HG02588 (cell line): ENCODE measurements around the gene TRIM6.
"Not testable (repeated sequence)": the region's sequence is repeated elsewhere in the genome, so short reads cannot be mapped to it uniquely, and the experiment has no call there.

Experiments used
- ATAC-seq: cut with Tn5 transposase; IDR thresholded peaks from one replicate; pipeline ENCODE4 v1.9.1; 2021; ENCODE audit warnings: mild to moderate bottlenecking, moderate library complexity; ENCODE audit not compliant: unreplicated experiment

Gene TRIM6

DNA sequence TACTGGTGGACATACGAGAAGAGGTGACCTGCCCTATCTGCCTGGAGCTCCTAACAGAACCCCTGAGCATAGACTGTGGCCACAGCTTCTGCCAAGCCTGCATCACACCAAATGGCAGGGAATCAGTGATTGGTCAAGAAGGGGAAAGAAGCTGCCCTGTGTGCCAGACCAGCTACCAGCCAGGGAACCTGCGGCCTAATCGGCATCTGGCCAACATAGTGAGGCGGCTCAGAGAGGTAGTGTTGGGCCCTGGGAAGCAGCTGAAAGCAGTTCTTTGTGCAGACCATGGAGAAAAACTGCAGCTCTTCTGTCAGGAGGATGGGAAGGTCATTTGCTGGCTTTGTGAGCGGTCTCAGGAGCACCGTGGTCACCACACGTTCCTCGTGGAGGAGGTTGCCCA, 6.9 kb downstream of the TRIM6 start:
- no peak for ATAC-seq

DNA sequence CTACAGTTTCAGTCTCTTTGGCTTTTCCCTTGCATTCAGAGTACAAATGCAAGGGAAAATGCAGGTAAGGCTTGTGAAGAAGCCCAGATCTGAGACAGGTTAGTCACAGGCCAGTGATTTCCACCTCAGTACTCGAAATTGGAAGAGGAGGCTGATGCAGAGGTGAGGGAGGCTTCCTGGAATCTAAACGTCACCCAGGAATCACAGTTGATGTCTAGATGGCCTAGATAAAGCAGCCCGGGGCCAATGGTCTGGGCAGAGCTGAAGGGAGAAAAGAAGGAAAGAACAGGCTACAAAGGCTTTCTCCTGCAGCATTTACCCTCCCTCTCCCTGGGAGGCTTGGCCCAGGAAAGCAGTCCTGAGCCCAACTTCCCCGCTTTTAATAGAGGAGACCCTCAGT, 8.5 kb downstream of the TRIM6 start:
- no peak for ATAC-seq

DNA sequence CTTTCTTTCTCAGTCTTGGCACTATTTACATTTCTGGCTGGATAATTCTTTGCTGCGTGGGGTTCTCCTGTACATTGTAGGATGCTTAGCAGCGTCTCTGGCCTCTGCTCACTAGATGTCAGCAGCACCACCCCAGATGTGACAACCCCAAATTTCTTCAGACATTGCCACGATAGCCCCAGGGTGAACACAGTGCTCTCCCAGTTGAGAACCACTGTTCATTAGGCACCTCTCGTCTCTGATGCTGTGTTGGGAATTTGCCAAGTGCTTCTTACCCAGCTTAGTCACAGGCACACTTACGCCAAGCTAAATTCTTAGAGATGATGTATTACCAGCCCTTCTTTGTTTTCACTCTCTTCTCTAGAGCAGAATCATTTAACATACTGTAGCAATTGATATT, 9.4 kb downstream of the TRIM6 start:
- ATAC-seq: no peak

DNA sequence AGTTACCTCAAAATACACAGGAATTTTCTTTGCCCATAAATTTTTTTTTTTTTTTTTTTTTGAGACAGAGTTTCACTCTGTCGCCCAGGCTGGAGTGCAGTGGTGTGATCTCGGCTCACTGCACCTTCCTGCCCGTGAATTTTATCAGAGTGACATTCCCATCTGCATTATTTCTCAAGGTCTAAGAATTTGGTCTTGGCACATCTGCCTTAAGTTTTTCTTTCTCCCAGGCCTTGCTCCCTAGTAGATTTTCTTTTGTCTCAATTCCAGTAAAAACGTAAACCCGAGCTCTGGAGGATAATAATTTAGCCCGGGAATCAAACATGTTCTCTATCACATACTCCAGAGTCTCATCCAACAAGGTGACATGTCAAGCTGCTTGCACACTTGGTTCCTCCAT, 12.4 kb downstream of the TRIM6 start:
- ATAC-seq: no peak

GRCh38 chr11:5610446-5610845, 14.0 kb downstream of the TRIM6 start:
- ATAC-seq: no peak

DNA sequence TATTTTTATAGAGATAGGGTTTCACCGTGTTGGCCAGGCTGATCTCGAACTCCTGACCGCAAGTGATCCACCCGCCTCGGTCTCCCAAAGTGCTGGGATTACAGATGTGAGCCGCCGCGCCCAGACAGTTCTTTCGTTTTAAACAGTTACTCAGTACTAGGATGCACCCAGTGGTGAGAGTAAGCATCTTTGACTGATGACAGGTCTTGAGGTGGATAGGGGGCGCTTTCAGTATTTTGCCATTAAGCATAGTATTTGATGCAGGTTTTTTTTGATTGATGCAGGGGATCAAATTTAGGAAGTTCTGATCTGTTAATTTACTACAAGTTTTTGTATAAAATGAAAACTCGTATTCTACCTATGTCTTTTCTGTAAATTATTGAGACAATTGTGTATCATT, 15.2 kb downstream of the TRIM6 start:
- ATAC-seq: no peak

- ATAC-seq: no peak
These were observed 22.4 kb downstream of the TRIM6 start for GRCh38 chr11:5618807-5619206.

GRCh38 chr11:5620651-5621521, 24.4 kb downstream of the TRIM6 start:
- ATAC-seq: no peak

- no peak for ATAC-seq
These were observed 25.1 kb downstream of the TRIM6 start for GRCh38 chr11:5621580-5621979.

- ATAC-seq: no peak
These were observed 26.4 kb downstream of the TRIM6 start for GRCh38 chr11:5622802-5623201.

GRCh38 chr11:5624489-5625279, 28.2 kb downstream of the TRIM6 start, which contains the start of gene TRIM34:
TSS of gene TRIM34 (plus strand) at chr11:5625001. CDS start at chr11:5632332, 7,331 bp downstream.
- ATAC-seq: peak; percentile 98

GRCh38 chr11:5625281-5625680, 28.8 kb downstream of the TRIM6 start:
- ATAC-seq: no peak

- ATAC-seq: no peak
These were observed 29.8 kb downstream of the TRIM6 start for GRCh38 chr11:5626196-5626595.

GRCh38 chr11:5631417-5631816, 35.0 kb downstream of the TRIM6 start:
- no peak for ATAC-seq

DNA sequence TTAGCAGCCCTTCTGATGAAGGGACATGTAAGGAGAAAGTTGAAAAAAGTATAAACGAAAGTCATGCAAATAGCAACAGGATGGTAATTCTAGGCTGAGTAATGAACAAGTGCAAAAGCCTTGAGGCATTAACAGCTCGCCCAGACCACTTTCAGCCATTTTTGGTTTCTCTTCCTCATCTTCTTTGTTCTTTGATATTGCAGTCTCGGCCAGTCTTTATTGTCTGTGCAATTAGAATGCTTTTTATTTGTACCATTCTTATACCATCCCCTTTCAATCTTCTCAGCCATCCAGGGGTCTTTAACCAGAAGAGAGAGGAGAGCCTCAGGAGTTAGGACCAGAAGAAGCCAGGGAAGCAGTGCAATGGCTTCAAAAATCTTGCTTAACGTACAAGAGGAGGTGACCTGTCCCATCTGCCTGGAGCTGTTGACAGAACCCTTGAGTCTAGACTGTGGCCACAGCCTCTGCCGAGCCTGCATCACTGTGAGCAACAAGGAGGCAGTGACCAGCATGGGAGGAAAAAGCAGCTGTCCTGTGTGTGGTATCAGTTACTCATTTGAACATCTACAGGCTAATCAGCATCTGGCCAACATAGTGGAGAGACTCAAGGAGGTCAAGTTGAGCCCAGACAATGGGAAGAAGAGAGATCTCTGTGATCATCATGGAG, 35.7 kb downstream of the TRIM6 start:
- ATAC-seq: peak; percentile 97

DNA sequence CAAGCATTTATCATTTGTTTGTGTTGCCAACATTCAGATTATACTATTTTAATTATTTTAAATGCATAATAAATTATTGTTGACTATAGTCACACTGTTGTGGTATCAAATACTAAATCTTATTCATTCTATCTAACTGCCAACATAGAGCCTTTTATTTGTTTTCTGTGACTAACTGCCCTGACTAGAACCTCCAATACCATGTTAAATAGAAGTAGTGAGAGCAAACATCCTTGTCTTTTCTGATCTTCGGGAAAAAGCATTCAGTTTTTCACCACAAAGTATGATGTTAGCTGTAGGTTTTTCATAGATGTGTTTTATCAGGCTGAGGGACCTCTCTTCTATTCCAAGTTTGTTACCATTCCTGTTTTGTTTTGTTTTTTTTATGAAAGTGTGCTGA, 43.5 kb downstream of the TRIM6 start:
- no peak for ATAC-seq

DNA sequence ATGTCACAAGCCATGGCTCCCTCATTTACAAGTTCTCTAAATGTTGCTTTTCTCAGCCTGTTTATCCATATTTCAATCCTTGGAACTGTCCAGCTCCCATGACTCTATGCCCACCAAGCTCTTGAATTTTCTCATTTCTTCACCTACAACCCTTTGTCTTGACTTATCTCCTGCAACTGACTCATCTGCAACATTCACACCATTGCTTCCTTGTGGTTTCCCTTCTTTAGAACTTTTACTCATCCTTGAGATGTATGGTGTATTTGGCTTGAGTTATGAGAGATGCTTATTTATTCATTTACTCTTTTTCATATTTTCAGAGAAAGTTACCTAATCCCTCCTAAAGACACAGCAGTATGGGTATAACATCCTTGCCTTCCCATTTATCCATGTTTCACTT, 47.1 kb downstream of the TRIM6 start:
- no peak for ATAC-seq

- no peak for ATAC-seq
These were observed 49.7 kb downstream of the TRIM6 start for GRCh38 chr11:5646139-5646538.

DNA sequence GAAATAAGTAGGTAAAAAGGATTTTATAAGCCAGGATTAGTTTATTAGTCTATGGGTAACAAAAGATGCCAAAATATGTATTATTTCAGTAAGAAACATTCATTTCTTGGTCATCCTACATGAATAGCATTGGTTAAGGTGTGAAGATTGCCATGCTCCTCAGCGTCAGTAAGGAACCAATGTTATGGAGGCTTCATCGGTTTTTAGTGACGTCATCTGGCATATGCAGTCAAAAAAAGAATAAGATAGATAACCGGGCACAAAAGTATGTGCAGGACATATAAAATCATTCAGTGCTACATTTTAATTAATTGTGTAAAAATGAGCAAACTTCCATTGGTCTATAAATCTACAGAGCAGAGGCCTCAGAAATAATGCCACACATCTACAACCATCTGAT, 59.0 kb downstream of the TRIM6 start:
- ATAC-seq: no peak

GRCh38 chr11:5656956-5657355, 60.5 kb downstream of the TRIM6 start:
- not testable (repeated sequence) for ATAC-seq

- no peak for ATAC-seq
These were observed 61.9 kb downstream of the TRIM6 start for GRCh38 chr11:5658318-5658717.
